ENCODE measurements around the gene UBALD1.

- TF ChIP-seq TAF1 (IDR thresholded peaks at IDR 0.05; ENCODE audit: borderline replicate concordance, insufficient read depth, low read length), result no peak
- no peak for TF ChIP-seq POLR2AphosphoS5 (IDR thresholded peaks at IDR 0.05; ENCODE audit: low read depth, low read length)
- no peak for TF ChIP-seq SIN3A (IDR thresholded peaks at IDR 0.05; ENCODE audit: borderline replicate concordance, insufficient read depth, low read length)
- TF ChIP-seq REST (IDR thresholded peaks at IDR 0.05; ENCODE audit: insufficient read depth in 1 of 2, low read depth in 2 of 2, low read length in 2 of 2), result no peak
- TF ChIP-seq FOXP2 (optimal IDR thresholded peaks at IDR 0.05; ENCODE audit: borderline replicate concordance, extremely low read depth, extremely low read length, insufficient read depth), result no peak
These were observed 53.1 kb downstream of the UBALD1 start for GRCh38 chr16:4561596-4561995.

All from PFSK-1 (cell line).